GM21576 (cell line): Measurements from ENCODE around the gene CRB2.

ENCODE experiments used
- ATAC-seq: cut with Tn5 transposase; IDR thresholded peaks from one replicate; pipeline ENCODE4 v1.9.1; 2021; ENCODE audit warnings: mild to moderate bottlenecking, moderate library complexity; ENCODE audit not compliant: unreplicated experiment

The CRB2 gene

GRCh38 chr9:123355761-123356431 lies at the start of gene CRB2:
Gene CRB2 (plus strand): TSS chr9:123356197. CDS start chr9:123356261, 64 bp downstream.
- no peak for ATAC-seq

- no peak for ATAC-seq
These were observed 46.4 kb upstream of the CRB2 start for GRCh38 chr9:123309611-123310010.

- no peak for ATAC-seq
These were observed 45.3 kb upstream of the CRB2 start for GRCh38 chr9:123310551-123311249.

GRCh38 chr9:123311250-123311752 lies 44.7 kb upstream of the CRB2 start:
- ATAC-seq, result no peak

- no peak for ATAC-seq
These were observed 43.6 kb upstream of the CRB2 start for GRCh38 chr9:123312306-123312877.

- no peak for ATAC-seq
These were observed 41.4 kb upstream of the CRB2 start for GRCh38 chr9:123314617-123315016.

GRCh38 chr9:123315635-123316034 lies 40.4 kb upstream of the CRB2 start:
- no peak for ATAC-seq

- no peak for ATAC-seq
These were observed 39.8 kb upstream of the CRB2 start for GRCh38 chr9:123316053-123316718.

- ATAC-seq, result peak; percentile 47
These were observed 37.8 kb upstream of the CRB2 start for GRCh38 chr9:123318202-123318601.

- no peak for ATAC-seq
These were observed 37.0 kb upstream of the CRB2 start for GRCh38 chr9:123318961-123319421.

GRCh38 chr9:123319541-123320339 lies 36.3 kb upstream of the CRB2 start:
- ATAC-seq, result no peak

GRCh38 chr9:123320814-123321213 lies 35.2 kb upstream of the CRB2 start:
- no peak for ATAC-seq

GRCh38 chr9:123321616-123322272 lies 34.3 kb upstream of the CRB2 start:
- no peak for ATAC-seq

- ATAC-seq, result peak; percentile 52
These were observed 33.5 kb upstream of the CRB2 start for GRCh38 chr9:123322273-123323195.

GRCh38 chr9:123323196-123324013 lies 32.6 kb upstream of the CRB2 start:
- ATAC-seq, result no peak

- no peak for ATAC-seq
These were observed 31.2 kb upstream of the CRB2 start for GRCh38 chr9:123324767-123325183.

GRCh38 chr9:123326187-123326586 lies 29.8 kb upstream of the CRB2 start:
- no peak for ATAC-seq

- ATAC-seq, result no peak
These were observed 29.3 kb upstream of the CRB2 start for GRCh38 chr9:123326662-123327093.
